HG03095 (cell line): ENCODE measurements around the gene G6PC2.
A peak's percentile ranks its signal among the peaks of the same experiment; 100 is the strongest.
"Not testable (repeated sequence)": the region's sequence is repeated elsewhere in the genome, so short reads cannot be mapped to it uniquely, and the experiment has no call there.

Experiments used
- ATAC-seq: cut with Tn5 transposase; IDR thresholded peaks from one replicate; pipeline ENCODE4 v1.9.1; 2021; ENCODE audit warnings: moderate library complexity; ENCODE audit not compliant: unreplicated experiment

The G6PC2 gene, protein sequence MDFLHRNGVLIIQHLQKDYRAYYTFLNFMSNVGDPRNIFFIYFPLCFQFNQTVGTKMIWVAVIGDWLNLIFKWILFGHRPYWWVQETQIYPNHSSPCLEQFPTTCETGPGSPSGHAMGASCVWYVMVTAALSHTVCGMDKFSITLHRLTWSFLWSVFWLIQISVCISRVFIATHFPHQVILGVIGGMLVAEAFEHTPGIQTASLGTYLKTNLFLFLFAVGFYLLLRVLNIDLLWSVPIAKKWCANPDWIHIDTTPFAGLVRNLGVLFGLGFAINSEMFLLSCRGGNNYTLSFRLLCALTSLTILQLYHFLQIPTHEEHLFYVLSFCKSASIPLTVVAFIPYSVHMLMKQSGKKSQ

DNA sequence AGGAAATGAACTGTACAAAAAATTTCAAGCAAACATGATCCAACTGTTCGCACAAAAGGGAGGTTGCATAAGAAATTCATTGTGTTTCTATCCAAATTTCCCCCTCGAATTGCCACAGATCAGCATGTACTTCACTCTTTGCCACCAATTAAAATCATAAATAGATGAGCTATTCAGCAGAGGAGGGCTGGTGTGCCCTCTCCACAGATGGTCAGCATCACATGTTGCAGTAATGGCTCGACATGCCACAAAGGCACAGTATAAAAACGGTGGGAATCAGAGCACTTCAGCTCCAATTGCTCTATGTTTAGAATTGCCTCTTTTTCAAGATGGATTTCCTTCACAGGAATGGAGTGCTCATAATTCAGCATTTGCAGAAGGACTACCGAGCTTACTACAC, at the start of gene G6PC2:
G6PC2 (plus strand) TSS at position 289 of the 400 bp plus-strand sequence; CDS start at position 330, 41 bp downstream.
- no peak for ATAC-seq

DNA sequence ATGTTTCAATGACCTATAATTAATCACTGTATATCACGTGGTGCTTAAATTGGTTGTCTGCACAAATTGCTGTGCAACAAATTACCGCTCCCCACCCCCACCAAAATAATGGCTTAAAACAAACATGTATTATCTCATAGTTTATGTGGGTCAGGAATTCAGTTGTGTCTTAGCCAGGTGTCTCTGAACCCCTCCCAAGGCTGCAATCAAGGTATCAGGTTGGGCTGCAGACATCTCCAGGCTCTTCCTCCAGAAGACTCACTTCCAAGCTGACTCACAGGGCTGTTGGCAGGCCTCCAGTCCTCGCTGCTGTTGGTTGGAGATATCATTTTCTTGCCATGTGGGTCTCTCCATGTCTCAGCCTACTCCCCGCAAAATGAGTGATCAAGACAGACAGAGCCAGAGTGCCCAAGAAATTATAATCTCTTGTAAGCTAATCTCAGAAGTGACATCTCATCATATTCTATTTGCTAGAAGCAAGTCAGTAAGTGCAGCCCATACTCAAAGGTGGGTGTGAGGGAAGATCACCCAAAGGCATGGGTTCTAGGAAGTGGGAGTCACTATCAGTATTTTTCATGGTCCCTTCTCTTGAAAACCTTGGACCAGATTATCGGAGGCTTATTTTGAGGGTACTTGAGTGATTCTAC, 49.3 kb upstream of the G6PC2 start:
- no peak for ATAC-seq

DNA sequence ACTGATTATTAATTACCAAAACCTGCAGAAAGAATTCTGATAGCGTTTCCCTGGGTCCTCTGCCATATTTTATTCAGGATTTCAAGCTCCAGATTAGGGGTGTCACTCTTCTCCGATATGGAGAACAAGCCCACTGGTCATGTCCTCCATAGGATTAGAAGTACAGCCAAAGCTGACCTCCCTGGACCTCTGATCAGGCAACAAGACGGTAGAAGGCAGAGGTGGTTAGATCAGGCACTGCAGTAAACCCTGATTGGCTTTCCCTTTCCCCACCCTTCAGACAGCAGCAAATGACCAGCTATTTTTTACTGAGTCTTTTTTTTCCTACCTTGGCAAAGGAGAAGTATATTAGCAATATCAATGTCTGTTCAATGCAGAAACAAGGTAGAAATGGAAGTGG, 48.6 kb upstream of the G6PC2 start:
- ATAC-seq: no peak

- ATAC-seq: no peak
Observed at GRCh38 chr2:168853471-168853870, 47.6 kb upstream of the G6PC2 start.

DNA sequence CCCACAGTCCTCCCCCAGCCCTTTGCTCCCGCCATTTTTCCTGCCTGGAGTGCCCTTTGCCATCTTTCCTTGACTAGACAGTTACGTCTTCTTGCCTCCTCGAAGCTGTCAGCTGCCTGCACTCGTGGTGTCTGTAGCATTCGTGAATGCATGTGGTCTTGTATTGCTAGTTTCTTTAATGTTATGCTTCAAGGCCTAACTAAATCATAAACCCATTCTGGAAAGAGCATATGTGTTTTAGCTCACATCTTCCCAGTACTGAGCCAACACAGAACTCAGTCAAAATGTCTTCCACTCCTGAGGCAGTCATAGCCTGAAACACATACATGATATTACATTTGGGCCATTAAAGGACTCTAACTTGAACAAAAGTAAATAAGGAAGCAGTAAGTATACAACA, 46.4 kb upstream of the G6PC2 start:
- ATAC-seq: no peak

DNA sequence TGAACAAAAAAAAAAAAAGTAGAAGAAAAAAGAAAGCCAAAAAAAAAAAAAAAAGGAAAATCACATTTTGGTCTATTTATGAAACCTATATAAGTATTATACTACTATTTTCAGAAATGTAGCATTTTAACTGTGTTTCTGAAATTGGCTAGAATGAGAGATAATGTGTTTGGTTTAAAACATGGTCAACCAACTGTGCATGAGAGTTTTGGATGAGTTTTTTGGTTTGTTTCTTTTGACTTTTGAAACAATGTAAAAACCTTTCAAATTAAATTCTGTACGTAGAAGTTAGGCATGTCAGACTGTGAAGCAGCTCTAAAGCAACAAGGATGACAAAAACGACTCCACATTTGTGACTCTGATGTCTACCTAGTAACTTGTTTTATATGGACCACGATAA, 45.5 kb upstream of the G6PC2 start:
- ATAC-seq: no peak

DNA sequence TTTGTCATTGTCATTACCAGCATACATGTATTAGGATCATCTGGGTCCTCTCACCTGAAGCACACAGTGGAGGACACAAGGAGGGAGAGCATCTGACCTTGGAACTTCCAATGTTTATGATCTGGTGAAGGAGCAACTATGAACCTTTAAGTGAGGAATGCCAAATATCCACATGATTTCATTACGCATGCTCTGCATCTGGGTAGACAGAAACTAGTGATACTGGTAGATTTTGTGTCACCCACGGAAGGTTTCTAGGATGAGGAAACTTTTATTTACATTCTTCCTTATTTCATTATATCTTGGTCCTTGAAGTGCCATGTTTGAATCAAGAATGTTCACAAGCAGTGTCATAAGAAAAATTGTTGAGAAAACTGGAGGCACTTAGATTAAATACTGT, 42.9 kb upstream of the G6PC2 start:
- ATAC-seq: no peak

DNA sequence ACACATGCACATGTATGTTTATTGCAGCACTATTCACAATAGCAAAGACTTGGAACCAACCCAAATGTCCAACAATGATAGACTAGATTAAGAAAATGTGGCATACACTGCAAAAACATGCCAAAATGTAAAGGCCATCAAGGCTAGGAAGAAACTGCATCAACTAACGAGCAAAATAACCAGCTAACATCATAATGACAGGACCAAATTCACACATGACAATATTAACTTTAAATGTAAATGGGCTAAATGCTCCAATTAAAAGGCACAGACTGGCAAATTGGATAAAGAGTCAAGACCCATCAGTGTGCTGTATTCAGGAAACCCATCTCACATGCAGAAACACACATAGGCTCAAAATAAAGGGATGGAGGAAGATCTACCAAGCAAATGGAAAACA, 33.9 kb upstream of the G6PC2 start:
- ATAC-seq: not testable (repeated sequence)

GRCh38 chr2:168870369-168870768, 30.7 kb upstream of the G6PC2 start:
- ATAC-seq: not testable (repeated sequence)

GRCh38 chr2:168870824-168871223, 30.3 kb upstream of the G6PC2 start:
- not testable (repeated sequence) for ATAC-seq

GRCh38 chr2:168874368-168875054, 26.6 kb upstream of the G6PC2 start:
- no peak for ATAC-seq

DNA sequence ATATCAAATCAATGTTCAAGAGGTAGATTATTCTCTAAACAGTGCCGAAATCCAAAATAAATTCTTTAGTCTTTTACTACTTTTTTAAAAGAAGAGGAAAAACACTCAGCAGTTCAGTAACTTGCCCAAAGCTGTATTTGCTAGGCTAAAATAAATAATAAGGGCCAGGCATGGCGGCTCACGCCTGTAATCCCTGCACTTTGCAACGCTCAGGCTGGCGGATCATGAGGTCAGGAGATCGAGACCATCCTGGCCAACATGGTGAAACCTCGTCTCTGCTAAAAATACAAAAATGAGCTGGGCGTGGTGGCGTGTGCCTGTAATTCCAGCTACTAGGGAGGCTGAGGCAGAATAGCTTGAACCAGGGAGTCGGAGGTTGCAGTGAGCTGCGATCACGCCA, 18.9 kb upstream of the G6PC2 start:
- ATAC-seq: not testable (repeated sequence)

GRCh38 chr2:168884975-168885374, 16.1 kb upstream of the G6PC2 start:
- no peak for ATAC-seq

DNA sequence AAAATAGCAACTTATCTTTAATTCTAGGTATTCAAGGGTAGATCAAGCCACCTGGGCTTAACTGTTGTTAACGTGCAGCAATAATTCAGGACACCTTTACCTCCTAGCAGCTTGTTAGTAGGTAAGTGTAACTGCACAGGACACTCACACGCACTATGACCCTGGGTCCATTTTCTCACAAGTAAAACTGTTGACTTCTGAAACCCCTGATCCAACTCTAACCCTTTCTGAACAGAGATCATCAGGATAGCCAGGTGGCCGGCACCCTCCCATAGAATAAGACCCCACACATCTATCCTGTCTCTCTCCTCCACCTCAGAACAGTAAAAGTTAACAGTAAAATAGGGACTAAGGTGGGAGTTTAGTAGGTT, 11.5 kb upstream of the G6PC2 start:
- ATAC-seq: no peak

DNA sequence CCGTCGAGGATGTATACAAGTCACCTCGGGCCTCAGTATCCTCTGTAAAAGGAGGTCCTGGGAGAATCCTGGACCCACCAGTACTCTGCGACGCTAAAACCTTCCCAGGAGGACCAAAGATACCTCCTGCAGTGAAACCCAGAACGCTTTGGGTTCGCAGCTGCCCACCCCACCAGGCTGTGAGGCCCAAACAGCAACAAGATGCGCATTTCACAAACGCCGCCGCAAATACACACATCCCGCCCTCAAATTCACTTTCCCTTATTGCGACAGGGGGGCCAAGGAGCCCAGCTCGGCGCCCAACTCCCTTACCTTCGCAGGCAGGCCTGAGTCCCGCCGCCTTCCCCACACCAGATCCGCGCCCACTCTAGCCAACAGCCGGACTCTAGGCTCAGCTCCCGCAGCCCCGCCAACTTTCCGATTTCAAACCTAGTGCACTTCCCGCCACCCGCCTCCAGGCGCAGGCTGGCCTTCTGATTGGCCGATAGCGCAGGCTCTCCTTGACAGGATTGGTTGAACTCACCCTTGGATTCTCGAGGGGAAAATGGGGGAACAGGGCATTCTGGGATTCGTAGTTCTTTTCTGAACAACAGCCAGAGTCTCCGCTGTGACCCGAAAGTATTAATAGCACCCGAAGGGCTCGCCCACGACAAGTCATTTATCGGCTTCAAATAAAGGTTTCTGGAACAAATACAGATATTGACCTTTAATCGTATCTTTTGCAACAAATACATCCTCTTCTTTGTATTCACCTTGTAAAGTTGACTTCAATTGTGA, 10.9 kb upstream of the G6PC2 start, which contains the start of gene SPC25:
SPC25 (minus strand) TSS at position 425 of the 777 bp plus-strand sequence. CDS start 911 bp downstream, outside the sequence.
- ATAC-seq: peak; percentile 100

- no peak for ATAC-seq
Observed at GRCh38 chr2:168892327-168892726, 8.8 kb upstream of the G6PC2 start.

DNA sequence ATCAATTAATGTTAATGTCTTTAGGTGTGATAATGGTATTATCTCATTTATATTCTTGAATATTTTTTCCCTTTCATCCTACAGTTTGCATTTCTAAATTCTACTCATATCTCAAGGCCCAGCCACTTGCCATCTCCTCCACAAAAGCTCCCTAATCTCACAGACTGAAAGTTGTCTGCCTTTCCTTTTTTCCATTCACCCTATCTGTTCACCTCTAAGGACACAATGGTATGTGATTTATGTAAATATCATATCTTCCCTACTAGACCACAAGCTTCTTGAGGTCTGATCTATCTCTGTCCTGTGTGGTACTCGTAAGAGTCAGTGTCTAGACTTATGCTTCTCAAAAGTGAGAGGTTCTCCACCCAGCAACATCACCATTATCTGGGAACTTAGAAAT, 7.0 kb upstream of the G6PC2 start:
- ATAC-seq: no peak

DNA sequence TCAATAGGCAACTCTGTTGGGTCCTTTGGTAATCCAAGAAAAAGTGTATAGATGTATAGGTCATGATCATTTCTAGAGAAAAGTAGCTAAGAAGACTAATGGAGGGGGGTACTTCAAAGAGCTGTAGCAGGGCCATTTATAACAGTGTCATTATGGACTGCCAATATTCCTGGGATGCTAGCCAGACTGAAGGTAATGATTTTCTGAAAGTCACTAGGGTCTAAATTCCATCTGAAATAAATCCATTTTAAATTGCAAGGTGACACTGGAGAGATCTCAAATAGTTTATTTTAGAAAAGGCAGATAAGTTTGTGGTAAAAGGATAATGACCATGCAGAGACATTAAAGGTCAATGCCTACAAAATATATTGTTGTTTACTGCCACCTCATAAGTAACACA, 6.4 kb upstream of the G6PC2 start:
- ATAC-seq: no peak

DNA sequence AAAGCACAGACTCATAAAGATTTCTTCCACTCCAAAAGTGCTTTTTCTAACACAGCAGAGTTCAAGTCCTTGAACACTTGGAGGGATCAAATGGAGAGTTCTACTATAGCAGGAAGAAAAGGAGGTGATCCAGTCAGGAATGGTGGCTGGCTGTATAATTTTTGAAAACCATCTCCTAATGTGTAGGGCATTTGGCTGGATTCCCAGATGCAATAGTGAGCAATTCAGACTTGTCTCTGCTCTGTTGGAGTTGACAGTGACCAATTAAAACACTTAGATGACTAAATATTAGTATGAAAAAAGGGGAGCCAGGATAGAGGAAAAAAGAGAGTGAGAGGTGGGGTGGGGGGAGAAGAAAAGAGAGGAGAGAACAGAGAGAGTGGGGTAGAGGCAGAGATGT, 5.3 kb upstream of the G6PC2 start:
- no peak for ATAC-seq

DNA sequence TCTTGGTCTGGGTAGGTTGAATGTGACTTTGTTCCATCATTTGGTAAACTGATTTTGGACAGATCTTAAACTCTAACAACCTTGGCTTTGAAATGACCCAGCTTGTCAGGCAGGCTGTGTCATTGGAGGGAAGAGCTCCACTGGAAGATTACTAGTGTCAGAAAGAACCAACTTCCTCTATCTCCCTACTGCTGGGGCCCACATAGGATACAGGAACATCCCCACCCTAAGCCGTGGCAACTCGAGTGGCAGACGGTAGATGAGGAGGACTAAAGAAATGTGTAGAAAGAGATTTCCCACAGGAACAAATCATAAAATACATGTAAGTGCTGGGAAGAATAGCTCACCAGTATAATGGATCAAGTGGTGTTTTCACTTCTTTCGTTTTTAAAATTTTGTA, 4.3 kb upstream of the G6PC2 start:
- no peak for ATAC-seq

DNA sequence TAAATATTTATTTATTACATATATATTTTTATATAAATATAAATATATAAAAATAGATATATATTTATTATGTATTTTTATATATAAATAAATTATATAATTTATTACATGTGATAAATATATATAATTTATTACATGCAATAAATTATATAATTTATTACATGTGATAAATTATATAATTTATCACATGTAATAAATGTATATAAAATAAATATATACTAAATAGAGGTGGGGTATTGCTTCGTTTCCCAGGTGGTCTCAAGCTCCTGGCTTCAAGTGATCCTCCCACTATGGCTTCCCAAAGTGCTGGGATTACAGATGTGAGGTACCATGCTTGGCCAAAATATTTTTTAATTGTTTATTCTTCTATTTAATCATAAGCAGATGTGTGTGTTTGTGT, 3.6 kb upstream of the G6PC2 start:
- no peak for ATAC-seq
